Adipocyte (in vitro differentiated cells): ENCODE results near the gene TMEM17.
A peak's percentile ranks its signal among the peaks of the same experiment; 100 is the strongest.

ENCODE experiments used
- DNase-seq: peaks from one replicate; pipeline ENCODE4 v3.0.0-alpha.2; 2015; ENCODE audit warnings: low read depth
- H3K27me3 ChIP-seq: replicated peaks from 2 replicates; pipeline ENCODE4 v1.7.0; 2013; ENCODE audit warnings: mild to moderate bottlenecking, low read length, moderate library complexity; ENCODE audit not compliant: control insufficient read depth, insufficient read depth
- H3K36me3 ChIP-seq: 2 replicates; pipeline ENCODE4 v1.7.0; 2013; ENCODE audit warnings: low read length, mild to moderate bottlenecking, moderate library complexity; ENCODE audit not compliant: control insufficient read depth, insufficient read depth, severe bottlenecking
- H3K4me1 ChIP-seq: 2 replicates; pipeline ENCODE4 v1.7.0; 2013; ENCODE audit warnings: mild to moderate bottlenecking, low read length, moderate library complexity; ENCODE audit not compliant: control insufficient read depth, insufficient read depth
- H3K4me3 ChIP-seq: 2 replicates; pipeline ENCODE4 v1.7.0; 2013; ENCODE audit warnings: mild to moderate bottlenecking, low read length, moderate library complexity
- H3K9ac ChIP-seq: 2 replicates; pipeline ENCODE4 v1.7.0; 2013; ENCODE audit warnings: mild to moderate bottlenecking, low read length, moderate library complexity
- H3K9me3 ChIP-seq: 2 replicates; pipeline ENCODE4 v1.7.0; 2013; ENCODE audit warnings: mild to moderate bottlenecking, low read length, moderate library complexity; ENCODE audit not compliant: control insufficient read depth

Gene TMEM17

DNA sequence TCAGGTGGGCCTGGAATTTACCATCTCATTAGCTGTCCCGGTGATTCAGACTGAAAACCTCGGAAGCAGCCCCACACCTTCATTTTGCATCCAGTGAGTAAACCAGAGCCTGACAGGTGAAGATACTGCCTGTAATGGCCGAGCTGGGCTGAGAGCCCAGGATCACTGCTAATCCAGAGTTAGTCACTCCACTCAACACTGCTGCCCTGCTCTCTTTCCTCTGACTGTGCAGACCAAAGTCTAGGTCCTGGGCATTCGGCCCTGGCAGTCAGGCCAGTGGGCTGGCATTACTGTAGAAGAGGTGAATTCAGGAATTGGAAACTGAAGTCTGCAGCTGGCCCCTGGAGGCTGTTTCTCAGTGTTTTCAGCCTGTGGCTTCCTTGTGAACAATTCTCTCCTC is 44.3 kb downstream of the TMEM17 start:
- Histone ChIP-seq H3K9me3 (no peaks in the 10 kb centered on the region), H3K36me3 (no peaks in the 10 kb centered on the region), H3K27me3 (no peaks in the 10 kb centered on the region), H3K9ac (peak overlapping the region; percentile 13), H3K4me3 (no peak overlapping the region), H3K4me1 (peaks cover 25% of the 10 kb centered on the region)
- peak; percentile 50 for DNase-seq

GRCh38 chr2:62461017-62461553 is 44.9 kb downstream of the TMEM17 start:
- Histone ChIP-seq H3K4me1 (peaks cover 26% of the 10 kb centered on the region), H3K9ac (no peak overlapping the region), H3K27me3 (no peaks in the 10 kb centered on the region), H3K9me3 (no peaks in the 10 kb centered on the region), H3K4me3 (no peak overlapping the region), H3K36me3 (no peaks in the 10 kb centered on the region)
- no peak for DNase-seq

- H3K9ac ChIP-seq, result no peak overlapping the region
- peaks cover 26% of the 10 kb centered on the region for H3K4me1 ChIP-seq
- H3K36me3 ChIP-seq, result no peaks in the 10 kb centered on the region
- DNase-seq, result no peak
- no peaks in the 10 kb centered on the region for H3K9me3 ChIP-seq
- H3K27me3 ChIP-seq, result no peaks in the 10 kb centered on the region
- H3K4me3 ChIP-seq, result no peak overlapping the region
These were observed 45.8 kb downstream of the TMEM17 start for GRCh38 chr2:62460175-62460574.

DNA sequence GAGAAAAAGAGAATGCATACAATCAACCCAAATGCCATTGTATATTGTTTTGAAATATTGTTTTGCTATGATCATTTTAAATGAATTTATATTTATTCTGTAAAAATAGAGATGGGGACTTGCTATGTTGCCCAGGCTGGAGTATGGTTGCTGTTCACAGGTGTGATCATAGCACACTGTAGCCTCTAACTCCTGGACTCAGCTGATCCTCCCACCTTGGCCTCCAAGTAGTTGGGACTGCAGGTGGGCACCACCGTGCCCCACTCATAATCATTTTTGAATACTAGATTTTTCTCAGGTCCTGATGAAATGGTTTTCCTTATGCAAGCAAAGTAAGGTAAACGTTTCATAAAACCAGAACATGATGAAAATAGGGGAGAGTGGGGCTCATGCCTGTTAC is 46.3 kb downstream of the TMEM17 start:
- Histone ChIP-seq H3K4me3 (no peak overlapping the region), H3K36me3 (no peaks in the 10 kb centered on the region), H3K9ac (no peak overlapping the region), H3K4me1 (peaks cover 21% of the 10 kb centered on the region), H3K27me3 (no peaks in the 10 kb centered on the region), H3K9me3 (no peaks in the 10 kb centered on the region)
- no peak for DNase-seq

GRCh38 chr2:62459106-62459505 is 46.9 kb downstream of the TMEM17 start:
- H3K9ac ChIP-seq, result no peak overlapping the region
- no peaks in the 10 kb centered on the region for H3K9me3 ChIP-seq
- no peak overlapping the region for H3K4me3 ChIP-seq
- no peaks in the 10 kb centered on the region for H3K36me3 ChIP-seq
- H3K27me3 ChIP-seq, result no peaks in the 10 kb centered on the region
- no peak for DNase-seq
- peaks cover 20% of the 10 kb centered on the region for H3K4me1 ChIP-seq

DNA sequence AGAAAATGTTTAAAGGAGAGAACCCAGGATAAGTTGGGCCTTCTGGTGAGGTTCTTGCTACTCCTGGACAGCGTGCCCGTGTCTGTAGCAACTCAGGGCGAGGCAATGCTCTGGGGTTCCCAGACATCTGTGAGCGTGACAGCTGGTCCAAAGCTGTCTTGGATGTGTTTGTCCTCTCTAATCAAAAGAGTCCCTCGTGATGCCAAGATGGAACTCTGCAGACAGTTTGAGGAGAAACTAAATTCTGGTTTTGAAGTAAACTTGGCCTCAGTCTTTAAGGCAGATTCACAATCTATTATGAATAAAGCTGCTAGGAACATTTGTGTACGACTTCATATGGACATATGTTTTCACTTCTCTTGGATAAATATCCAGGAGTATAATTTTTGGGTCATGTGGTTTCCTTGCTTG is 47.3 kb downstream of the TMEM17 start:
- DNase-seq, result peak; percentile 38
- no peaks in the 10 kb centered on the region for H3K27me3 ChIP-seq

DNA sequence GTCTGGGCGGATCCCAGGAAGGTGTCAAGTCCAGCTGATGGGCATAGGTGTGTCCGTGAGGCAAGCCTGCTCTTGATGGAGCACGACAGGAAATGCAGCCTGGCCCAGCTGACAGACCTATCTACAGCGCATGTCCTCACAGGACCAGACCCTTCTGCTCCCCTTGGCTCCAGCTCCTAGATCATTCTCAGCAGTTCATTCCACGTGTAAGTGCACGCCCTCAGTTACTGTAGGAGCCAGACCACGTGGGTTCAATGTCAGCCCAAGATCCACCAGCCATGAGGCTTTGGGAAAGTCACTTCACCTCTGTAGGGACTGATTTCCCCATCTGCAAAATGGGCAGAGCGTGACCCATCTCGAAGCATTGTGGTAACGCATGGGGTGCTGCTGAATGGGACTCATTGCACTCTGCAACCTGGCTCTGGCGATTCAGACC is 47.8 kb downstream of the TMEM17 start:
- Histone ChIP-seq H3K9ac (peak overlapping the region; percentile 93), H3K27me3 (no peaks in the 10 kb centered on the region), H3K4me1 (peaks cover 20% of the 10 kb centered on the region), H3K36me3 (no peaks in the 10 kb centered on the region), H3K9me3 (no peaks in the 10 kb centered on the region), H3K4me3 (no peak overlapping the region)
- DNase-seq, result no peak

More for the DNA sequence above, 47.3 kb downstream of the TMEM17 start:
- Histone ChIP-seq H3K4me1 (peaks cover 20% of the 10 kb centered on the region), H3K9ac (no peak overlapping the region), H3K9me3 (no peaks in the 10 kb centered on the region), H3K4me3 (no peak overlapping the region), H3K36me3 (no peaks in the 10 kb centered on the region)

- Histone ChIP-seq H3K9me3 (no peaks in the 10 kb centered on the region), H3K36me3 (no peaks in the 10 kb centered on the region), H3K27me3 (no peaks in the 10 kb centered on the region), H3K4me1 (peaks cover 20% of the 10 kb centered on the region), H3K9ac (peak overlapping the region; percentile 93), H3K4me3 (peak overlapping the region; percentile 84)
- no peak for DNase-seq
These were observed 48.4 kb downstream of the TMEM17 start for GRCh38 chr2:62457556-62457955.

GRCh38 chr2:62456721-62457539 is 49.1 kb downstream of the TMEM17 start:
- Histone ChIP-seq H3K27me3 (no peaks in the 10 kb centered on the region), H3K36me3 (no peaks in the 10 kb centered on the region), H3K9me3 (no peaks in the 10 kb centered on the region), H3K4me3 (peak overlapping the region; percentile 84), H3K9ac (peak overlapping the region; percentile 93), H3K4me1 (peaks cover 17% of the 10 kb centered on the region)
- peak; percentile 88 for DNase-seq

DNA sequence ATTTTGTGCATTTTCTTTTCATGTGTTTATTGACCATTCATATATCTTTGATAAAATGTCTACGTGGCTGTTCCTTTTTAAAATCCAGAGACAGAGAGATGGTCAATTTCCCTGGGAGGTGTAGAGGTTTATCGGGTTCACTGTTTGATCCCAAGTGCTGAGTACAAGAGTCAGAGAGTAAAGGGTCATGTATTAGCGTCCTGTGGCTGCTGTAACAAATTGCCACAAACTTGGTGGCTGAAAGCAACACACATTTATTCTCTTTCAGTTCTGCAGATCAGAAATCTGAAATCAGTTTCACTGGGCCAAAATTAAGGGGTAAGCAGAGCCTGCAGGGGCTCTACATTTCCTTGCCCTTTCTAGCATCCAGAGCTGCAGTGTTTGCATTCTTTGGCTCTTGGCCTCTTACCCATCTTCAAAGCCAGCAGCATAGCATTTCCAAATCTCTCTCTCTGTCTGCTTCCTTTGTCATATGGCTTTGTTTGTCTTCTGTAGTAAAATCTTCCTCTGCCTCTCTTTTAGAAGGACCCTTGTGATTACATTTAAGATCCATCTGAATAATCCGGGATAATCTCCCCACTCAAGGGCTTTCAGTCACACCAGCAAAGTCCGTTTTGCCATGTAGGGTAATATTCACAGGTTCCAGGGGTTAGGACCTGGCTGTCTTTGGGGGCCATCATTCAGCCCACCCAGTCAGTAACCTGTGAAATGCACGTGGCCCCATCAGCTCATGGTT is 49.9 kb downstream of the TMEM17 start:
- Histone ChIP-seq H3K4me3 (peak overlapping the region; percentile 84), H3K27me3 (no peaks in the 10 kb centered on the region), H3K36me3 (no peaks in the 10 kb centered on the region), H3K4me1 (peaks cover 14% of the 10 kb centered on the region), H3K9ac (peak overlapping the region; percentile 93), H3K9me3 (no peaks in the 10 kb centered on the region)
- peak; percentile 33 for DNase-seq

DNA sequence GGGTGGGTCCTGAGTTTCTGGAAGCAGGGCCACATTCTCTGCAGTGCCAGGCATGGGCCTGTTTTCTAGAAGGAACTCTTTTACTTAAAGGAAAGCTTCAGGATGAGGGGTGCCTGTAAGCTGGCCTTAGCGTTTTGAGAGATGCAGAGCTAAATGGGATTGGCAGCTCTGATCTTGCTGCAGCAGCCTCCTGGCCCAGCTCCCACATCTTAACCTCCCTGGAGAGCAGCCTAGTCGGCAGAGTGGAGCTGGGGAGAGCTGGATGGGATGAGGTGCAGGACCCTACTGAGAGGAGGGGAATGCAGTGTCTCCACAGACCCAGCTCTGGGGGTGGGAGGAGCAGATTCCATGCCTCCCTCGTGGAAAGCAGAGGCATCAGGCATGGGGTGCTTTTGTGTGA is 52.0 kb downstream of the TMEM17 start:
- Histone ChIP-seq H3K4me3 (no peak overlapping the region), H3K36me3 (no peaks in the 10 kb centered on the region), H3K4me1 (peaks cover 14% of the 10 kb centered on the region), H3K27me3 (no peaks in the 10 kb centered on the region), H3K9ac (no peak overlapping the region), H3K9me3 (no peaks in the 10 kb centered on the region)
- DNase-seq, result no peak
